Left cardiac atrium (tissue), 4 donors: ENCODE data around the gene PTPRG. TPM values are rescaled to one million over a fixed set of nuclear protein-coding genes. Genes with fewer than 3 reads are reported as not detected.

Experiments used
- ATAC-seq, 2 donors: fragments of 200-7000 bp; cut with Tn5 transposase; one replicate each; pipeline ENCODE4 v1.9.1; 2020; ENCODE audit warnings: mild to moderate bottlenecking in 2 of 2, moderate library complexity in 2 of 2
- DNase-seq: peaks from one replicate; pipeline ENCODE4 v3.0.0-alpha.2; 2020
- intact Hi-C, 2 donors: fragments of 100-400 bp; cut with DNase I; formaldehyde crosslinking; loops; one replicate each; pipeline versions ENCODE4 v1.14.1 to v1.15.1; 2022 to 2023
- total RNA-seq, 2 donors: library from RNA; stranded (reverse); fragmentation: NEBNext Ultra II Directional; extraction: Animal tissue kit (Norgen Biotek cat#: 25700); gene quantifications; one replicate each; pipeline ENCODE4 v1.2.1, GENCODE V29; 2021
- donor health status: DM: no; HTN: yes; CAD: no.
- donor health status: DM: no; HTN: yes; CAD: no; lungs with severe emphysema.
- donor health status: DM: yes; HTN: yes; CAD: no.
- donor health status: Dilated cardiomyopathy.

The PTPRG gene
- total RNA-seq, 2 donors from 2014 or later: 37.6 to 46.9 TPM

GRCh38 chr3:62193586-62194345, 632.4 kb downstream of the PTPRG start:
- intact Hi-C loops: no loop called here
- DNase-seq (no peak), ATAC-seq (no peak)

- no peak for ATAC-seq
- no peak for DNase-seq
- intact Hi-C loops: no loop called here
These were observed 636.1 kb downstream of the PTPRG start for GRCh38 chr3:62197350-62198012.

GRCh38 chr3:62199126-62199525, 637.8 kb downstream of the PTPRG start:
- DNase-seq (no peak), ATAC-seq (no peak)
- intact Hi-C loops: no loop called here

- intact Hi-C loops: loop anchor here (5.0 to 10.0 kb wide), 2 partner anchors 111 to 113 kb away; no protein-coding TSS in a partner anchor
- no peak for DNase-seq
These were observed 640.2 kb downstream of the PTPRG start for GRCh38 chr3:62201438-62202035.

GRCh38 chr3:62203152-62203551, 641.8 kb downstream of the PTPRG start:
- intact Hi-C loops: loop anchor here (5.0 to 10.0 kb wide), 2 partner anchors 109 to 112 kb away; no protein-coding TSS in a partner anchor
- no peak for DNase-seq
- ATAC-seq: no peak

More at GRCh38 chr3:62201438-62202035, 640.2 kb downstream of the PTPRG start:
- ATAC-seq: no peak

- ATAC-seq: no peak
These were observed 642.2 kb downstream of the PTPRG start for GRCh38 chr3:62203561-62203960.

GRCh38 chr3:62207197-62207596, 645.8 kb downstream of the PTPRG start:
- intact Hi-C loops: loop anchor here in 1 of 2 donors (10.0 kb wide), 1 partner anchor 108 kb away; no protein-coding TSS in a partner anchor
- ATAC-seq: no peak

More at GRCh38 chr3:62203561-62203960, 642.2 kb downstream of the PTPRG start:
- intact Hi-C loops: loop anchor here (5.0 to 10.0 kb wide), 2 partner anchors 109 to 111 kb away; no protein-coding TSS in a partner anchor
- DNase-seq: no peak

GRCh38 chr3:62208385-62208784, 647.0 kb downstream of the PTPRG start:
- intact Hi-C loops: loop anchor here in 1 of 2 donors (10.0 kb wide), 1 partner anchor 106 kb away; no protein-coding TSS in a partner anchor
- no peak for ATAC-seq

More at GRCh38 chr3:62207197-62207596, 645.8 kb downstream of the PTPRG start:
- DNase-seq: no peak

GRCh38 chr3:62209101-62209500, 647.7 kb downstream of the PTPRG start:
- no peak for ATAC-seq
- intact Hi-C loops: loop anchor here in 1 of 2 donors (10.0 kb wide), 1 partner anchor 106 kb away; no protein-coding TSS in a partner anchor
- DNase-seq: no peak

More at GRCh38 chr3:62208385-62208784, 647.0 kb downstream of the PTPRG start:
- DNase-seq: no peak

GRCh38 chr3:62210011-62210410, 648.6 kb downstream of the PTPRG start:
- DNase-seq (no peak), ATAC-seq (no peak)
- intact Hi-C loops: no loop called here

GRCh38 chr3:62211675-62212429, 650.5 kb downstream of the PTPRG start:
- no peak for ATAC-seq
- no peak for DNase-seq
- intact Hi-C loops: no loop called here

- no peak for ATAC-seq
- intact Hi-C loops: no loop called here
- DNase-seq: no peak
These were observed 653.5 kb downstream of the PTPRG start for GRCh38 chr3:62214850-62215249.

- intact Hi-C loops: no loop called here
- DNase-seq (no peak), ATAC-seq (no peak)
These were observed 659.2 kb downstream of the PTPRG start for GRCh38 chr3:62220616-62221015.

- intact Hi-C loops: no loop called here
- DNase-seq (no peak), ATAC-seq (no peak)
These were observed 663.7 kb downstream of the PTPRG start for GRCh38 chr3:62225051-62225450.

- DNase-seq: no peak
- no peak for ATAC-seq
- intact Hi-C loops: no loop called here
These were observed 665.4 kb downstream of the PTPRG start for GRCh38 chr3:62226601-62227339.

- no peak for ATAC-seq
- DNase-seq: no peak
- intact Hi-C loops: no loop called here
These were observed 667.1 kb downstream of the PTPRG start for GRCh38 chr3:62228467-62228866.

GRCh38 chr3:62229211-62229610, 667.8 kb downstream of the PTPRG start:
- intact Hi-C loops: no loop called here
- DNase-seq (no peak), ATAC-seq (no peak)

GRCh38 chr3:62229908-62230307, 668.5 kb downstream of the PTPRG start:
- no peak for DNase-seq
- intact Hi-C loops: loop anchor here in 1 of 2 donors (10.0 kb wide), 1 partner anchor 65 kb away; no protein-coding TSS in a partner anchor
- no peak for ATAC-seq
